Left ventricle myocardium inferior (tissue), 1 donor: ENCODE measurements around the gene TMEM250. TPM values are rescaled to one million over a fixed set of nuclear protein-coding genes. Genes with fewer than 3 reads are reported as not detected.

Experiments
- DNase-seq: peaks from one replicate; pipeline ENCODE4 v3.0.0-alpha.2; 2020
- H3K27ac ChIP-seq: fragments of 200-600 bp; replicated peaks from 2 replicates; pipeline ENCODE4 v1.8.0; 2021
- H3K27me3 ChIP-seq: fragments of 200-600 bp; 2 replicates; pipeline ENCODE4 v1.8.0; 2021; ENCODE audit warnings: low read depth
- H3K36me3 ChIP-seq: fragments of 200-600 bp; 2 replicates; pipeline ENCODE4 v1.8.0; 2021
- H3K4me1 ChIP-seq: fragments of 200-600 bp; 2 replicates; pipeline ENCODE4 v1.8.0; 2021
- H3K4me3 ChIP-seq: fragments of 200-600 bp; 2 replicates; pipeline ENCODE4 v1.8.0; 2021; ENCODE audit warnings: mild to moderate bottlenecking, moderate library complexity
- H3K9me3 ChIP-seq: fragments of 200-600 bp; replicated peaks from 2 replicates; pipeline ENCODE4 v1.8.0; 2021
- CTCF ChIP-seq: fragments of 200-600 bp; IDR thresholded peaks from 2 replicates; pipeline ENCODE4 v1.8.0; 2021; ENCODE audit warnings: antibody characterized with exemption, mild to moderate bottlenecking, borderline replicate concordance
- intact Hi-C: fragments of 100-400 bp; cut with micrococcal nuclease; formaldehyde crosslinking; loops from one replicate; pipeline ENCODE4 v1.11.0; 2022
- total RNA-seq: library from RNA; stranded (reverse); fragmentation: NEBNext Ultra II Directional; extraction: Animal tissue kit (Norgen Biotek cat#: 25700); gene quantifications from one replicate; pipeline ENCODE4 v1.2.1, GENCODE V29; 2021
- donor health status: DM: no; HTN: yes; CAD: no; lungs with severe emphysema.

TMEM250 gene
- total RNA-seq, 1 donor from 2014 or later: 15.1 TPM

GRCh38 chr9:136149337-136149736, 30.7 kb upstream of the TMEM250 start:
- no peak for DNase-seq
- intact Hi-C loops: no loop called here
- no peak overlapping the region for H3K4me3 ChIP-seq
- no peaks in the 10 kb centered on the region for H3K36me3 ChIP-seq
- H3K27ac ChIP-seq: no peak overlapping the region
- H3K4me1 ChIP-seq: no peaks in the 10 kb centered on the region
- H3K9me3 ChIP-seq: no peaks in the 10 kb centered on the region
- peaks cover 58% of the 10 kb centered on the region for H3K27me3 ChIP-seq
- no peak for TF ChIP-seq CTCF

- Histone ChIP-seq H3K4me3 (no peak overlapping the region), H3K27ac (no peak overlapping the region), H3K27me3 (peaks cover 63% of the 10 kb centered on the region), H3K4me1 (no peaks in the 10 kb centered on the region), H3K36me3 (no peaks in the 10 kb centered on the region), H3K9me3 (no peaks in the 10 kb centered on the region)
- no peak for TF ChIP-seq CTCF
- DNase-seq: no peak
- intact Hi-C loops: no loop called here
These were observed 30.1 kb upstream of the TMEM250 start for GRCh38 chr9:136148766-136149165.

GRCh38 chr9:136147890-136148714, 29.4 kb upstream of the TMEM250 start:
- H3K27ac ChIP-seq: no peak overlapping the region
- no peak for TF ChIP-seq CTCF
- DNase-seq: no peak
- H3K9me3 ChIP-seq: no peaks in the 10 kb centered on the region
- H3K36me3 ChIP-seq: no peaks in the 10 kb centered on the region
- intact Hi-C loops: no loop called here
- H3K27me3 ChIP-seq: peaks cover 70% of the 10 kb centered on the region
- no peak overlapping the region for H3K4me3 ChIP-seq
- H3K4me1 ChIP-seq: no peaks in the 10 kb centered on the region

GRCh38 chr9:136147038-136147889, 28.6 kb upstream of the TMEM250 start:
- Histone ChIP-seq H3K36me3 (no peaks in the 10 kb centered on the region), H3K9me3 (no peaks in the 10 kb centered on the region), H3K27ac (no peak overlapping the region), H3K27me3 (peaks cover 78% of the 10 kb centered on the region), H3K4me3 (no peak overlapping the region), H3K4me1 (no peaks in the 10 kb centered on the region)
- TF ChIP-seq CTCF: no peak
- no peak for DNase-seq
- intact Hi-C loops: no loop called here

- DNase-seq: no peak
- intact Hi-C loops: no loop called here
These were observed 27.7 kb upstream of the TMEM250 start for GRCh38 chr9:136146126-136147037.

More at GRCh38 chr9:136146126-136147037, 27.7 kb upstream of the TMEM250 start:
- Histone ChIP-seq H3K36me3 (no peaks in the 10 kb centered on the region), H3K4me3 (no peak overlapping the region), H3K27ac (no peak overlapping the region), H3K27me3 (peaks cover 86% of the 10 kb centered on the region), H3K9me3 (no peaks in the 10 kb centered on the region), H3K4me1 (no peaks in the 10 kb centered on the region)
- no peak for TF ChIP-seq CTCF
